Transverse colon (tissue), 3 donors: ENCODE measurements around the gene RABGAP1L.

Experiments used
- CTCF ChIP-seq, 5 experiments: fragments of 200-600 bp in 3 of 5; fragments of 450-650 bp in 2 of 5; sonication (generic) in 3 of 5; IDR thresholded peaks; 1 replicate in 2 of 5; 2 replicates in 3 of 5; pipeline ENCODE4 v1.5.1; 2016 to 2017; ENCODE audit warnings: antibody characterized with exemption in 5 of 5, inconsistent platforms in 3 of 5, mild to moderate bottlenecking in 2 of 5, moderate library complexity in 1 of 5
- POLR2A ChIP-seq: fragments of 450-650 bp; IDR thresholded peaks from one replicate; pipeline ENCODE4 v1.6.1; 2016; ENCODE audit warnings: antibody characterized with exemption, mild to moderate bottlenecking, moderate library complexity

- no peak for TF ChIP-seq CTCF (IDR thresholded peaks at IDR 0.05)
- TF ChIP-seq POLR2A, result no peak
These were observed 812.6 kb downstream of the RABGAP1L start for GRCh38 chr1:174971902-174972301.
